ENCODE results near the gene ORMDL3. TPM values are rescaled to one million over a fixed set of nuclear protein-coding genes. Genes with fewer than 3 reads are reported as not detected.
A peak's percentile ranks its signal among the peaks of the same experiment; 100 is the strongest.

ORMDL3 gene
- total and polyA plus RNA-seq, 2 experiments from 2014 or later: 33.6 to 38.5 TPM

GRCh38 chr17:39939106-39939505, 11.7 kb upstream of the ORMDL3 start:
- Mint-ChIP-seq H3K27me3 (ENCODE audit: insufficient read depth, low read depth, poor library complexity) (peaks cover 8% of the 10 kb centered on the region), H3K27ac (no peak overlapping the region), H3K36me3 (ENCODE audit: low read depth) (no peaks in the 10 kb centered on the region), H3K4me3 (no peak overlapping the region), H3K9me3 (no peaks in the 10 kb centered on the region), H3K4me1 (peaks cover 16% of the 10 kb centered on the region)
- DNase-seq (ENCODE audit: low spot score) (no peak), ATAC-seq (no peak)
- no peak overlapping the region for H3K4me2 ChIP-seq
- no peaks in the 10 kb centered on the region for H3K79me2 ChIP-seq (replicated peaks; ENCODE audit: insufficient read depth)
- TF ChIP-seq ETS1 (IDR thresholded peaks at IDR 0.05) (no peak), JUNB (IDR thresholded peaks at IDR 0.05; ENCODE audit: unreplicated experiment) (no peak), NANOG (IDR thresholded peaks at IDR 0.05; ENCODE audit: borderline replicate concordance) (no peak), EZH2phosphoT487 (IDR thresholded peaks at IDR 0.05; ENCODE audit: unreplicated experiment) (no peak)
- H3K9me2 ChIP-seq (ENCODE audit: insufficient read depth): no peaks in the 10 kb centered on the region
- no peak overlapping the region for H3K4me3 ChIP-seq
- H4K20me1 ChIP-seq (replicated peaks; ENCODE audit: insufficient read depth): no peaks in the 10 kb centered on the region
- H3K27ac ChIP-seq (ENCODE audit: low read depth): no peak overlapping the region
- H3F3A ChIP-seq (replicated peaks; ENCODE audit: low read depth): no peaks in the 10 kb centered on the region
- H3K4me1 ChIP-seq (ENCODE audit: insufficient read depth): peaks cover 6% of the 10 kb centered on the region
- H3K36me3 ChIP-seq (ENCODE audit: insufficient read depth): no peaks in the 10 kb centered on the region
- no peaks in the 10 kb centered on the region for H3K27me3 ChIP-seq (ENCODE audit: insufficient read depth)
- H2AFZ ChIP-seq: peak overlapping the region; percentile 52; the same call in 1 of the 2 replicates

- H3K9me3 Mint-ChIP-seq: no peaks in the 10 kb centered on the region
- ATAC-seq: no peak
- TF ChIP-seq EZH2 (IDR thresholded peaks at IDR 0.05; ENCODE audit: low read depth, unreplicated experiment): no peak
- TF ChIP-seq JUNB (IDR thresholded peaks at IDR 0.05; ENCODE audit: unreplicated experiment): no peak
- no peak for TF ChIP-seq NANOG (IDR thresholded peaks at IDR 0.05; ENCODE audit: borderline replicate concordance)
- TF ChIP-seq EZH2phosphoT487 (IDR thresholded peaks at IDR 0.05; ENCODE audit: unreplicated experiment): no peak
- no peak for TF ChIP-seq ZNF114 (CRISPR knock-in tag; IDR thresholded peaks at IDR 0.05)
- no peak for TF ChIP-seq POLR2AphosphoS5 (IDR thresholded peaks at IDR 0.05; ENCODE audit: low read depth)
- no peak for TF ChIP-seq CREB1 (CRISPR knock-in tag; IDR thresholded peaks at IDR 0.05; ENCODE audit: low read depth)
- no peak for TF ChIP-seq STAT1 (IDR thresholded peaks at IDR 0.05; ENCODE audit: unreplicated experiment)
- no peak for TF ChIP-seq ETS1 (IDR thresholded peaks at IDR 0.05)
- no peak for TF ChIP-seq REST (IDR thresholded peaks at IDR 0.05; ENCODE audit: unreplicated experiment)
These were observed 10.9 kb upstream of the ORMDL3 start for GRCh38 chr17:39938140-39938869.

More at GRCh38 chr17:39938140-39938869, 10.9 kb upstream of the ORMDL3 start:
- peaks cover 8% of the 10 kb centered on the region for H3K27me3 Mint-ChIP-seq (ENCODE audit: insufficient read depth, low read depth, poor library complexity)
- Histone ChIP-seq H4K20me1 (replicated peaks; ENCODE audit: insufficient read depth) (no peaks in the 10 kb centered on the region), H3K4me1 (ENCODE audit: insufficient read depth) (peaks cover 12% of the 10 kb centered on the region), H2AFZ (no peak overlapping the region), H3F3A (replicated peaks; ENCODE audit: low read depth) (no peaks in the 10 kb centered on the region), H3K27me3 (ENCODE audit: insufficient read depth) (no peaks in the 10 kb centered on the region), H3K79me2 (replicated peaks; ENCODE audit: insufficient read depth) (no peaks in the 10 kb centered on the region), H3K36me3 (ENCODE audit: insufficient read depth) (no peaks in the 10 kb centered on the region), H3K27ac (ENCODE audit: low read depth) (no peak overlapping the region), H3K4me2 (no peak overlapping the region), H3K4me3 (no peak overlapping the region), H3K9me2 (ENCODE audit: insufficient read depth) (no peaks in the 10 kb centered on the region)
- H3K36me3 Mint-ChIP-seq (ENCODE audit: low read depth): no peaks in the 10 kb centered on the region
- H3K4me1 Mint-ChIP-seq: peaks cover 22% of the 10 kb centered on the region
- no peak overlapping the region for H3K4me3 Mint-ChIP-seq
- no peak for DNase-seq (ENCODE audit: low spot score)
- no peak overlapping the region for H3K27ac Mint-ChIP-seq
